ENCODE data around the gene PRRG4.
A peak's percentile ranks its signal among the peaks of the same experiment; 100 is the strongest.
"Not testable (repeated sequence)": the region's sequence is repeated elsewhere in the genome, so short reads cannot be mapped to it uniquely, and the experiment has no call there.

The PRRG4 gene

DNA sequence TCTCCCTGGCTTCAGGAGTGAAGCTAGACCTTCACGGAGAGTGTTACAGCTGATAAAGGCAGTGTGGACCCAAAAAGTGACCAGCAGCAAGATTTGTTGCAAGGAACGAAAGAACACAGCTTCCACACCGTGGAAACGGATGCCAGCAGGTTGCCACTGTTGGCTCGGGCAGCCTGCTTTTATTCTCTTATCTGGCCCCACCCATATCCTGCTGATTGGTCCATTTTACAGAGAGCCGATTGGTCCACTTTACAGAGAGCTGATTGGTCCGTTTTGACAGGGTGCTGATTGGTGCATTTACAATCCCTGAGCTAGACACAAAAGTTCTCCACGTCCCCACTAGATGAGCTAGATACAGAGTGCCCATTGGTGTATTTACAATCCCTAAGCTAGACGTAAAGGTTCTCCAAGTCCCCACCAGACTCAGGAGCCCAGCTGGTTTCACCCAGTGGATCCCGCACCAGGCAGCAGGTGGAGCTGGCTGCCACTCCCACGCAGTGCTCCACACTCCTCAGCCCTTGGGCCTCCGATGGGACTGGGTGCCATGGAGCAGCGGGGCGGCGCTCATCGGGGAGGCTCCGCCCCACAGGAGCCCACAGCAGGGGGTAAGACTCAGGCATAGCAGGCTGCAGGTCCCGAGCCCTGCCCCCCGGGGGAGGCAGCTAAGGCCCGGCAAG is 58.1 kb downstream of the PRRG4 start:
- DNase-seq, result peak; percentile 3

DNA sequence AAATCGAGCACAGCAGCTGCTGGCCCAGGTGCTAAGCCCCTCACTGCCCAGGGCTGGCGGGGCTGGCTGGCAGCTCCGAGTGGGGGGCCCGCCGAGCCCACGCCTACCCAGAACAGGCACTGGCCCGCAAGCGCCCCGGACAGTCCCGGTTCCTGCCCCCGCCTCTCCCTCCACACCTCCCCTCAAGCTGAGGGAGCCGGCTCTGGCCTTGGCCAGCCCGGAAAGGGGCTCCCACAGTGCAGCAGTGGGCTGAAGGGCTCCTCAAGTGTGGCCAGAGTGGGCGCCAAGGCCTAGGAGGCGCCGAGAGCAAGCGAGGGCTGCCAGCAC is 58.6 kb downstream of the PRRG4 start:
- DNase-seq, result not testable (repeated sequence)

DNA sequence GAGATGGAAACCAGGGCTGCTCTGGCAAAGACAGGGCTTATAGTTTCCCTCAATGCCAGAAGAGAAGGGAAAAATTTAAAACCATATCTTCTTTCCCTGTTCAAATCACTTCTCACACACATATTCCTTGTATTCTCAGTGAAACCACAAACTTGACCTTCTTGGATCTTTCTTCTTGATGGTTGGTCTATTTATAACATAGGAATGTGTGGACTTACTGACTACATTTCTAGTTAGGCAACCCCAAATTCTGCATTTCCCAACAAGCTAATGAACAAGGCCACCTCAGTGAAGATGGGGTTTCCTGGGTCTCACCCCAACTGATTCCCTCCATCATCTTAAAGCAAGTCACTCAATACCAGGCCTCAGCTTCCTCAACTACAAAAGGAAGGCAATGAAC is 59.1 kb downstream of the PRRG4 start:
- DNase-seq, result no peak

DNA sequence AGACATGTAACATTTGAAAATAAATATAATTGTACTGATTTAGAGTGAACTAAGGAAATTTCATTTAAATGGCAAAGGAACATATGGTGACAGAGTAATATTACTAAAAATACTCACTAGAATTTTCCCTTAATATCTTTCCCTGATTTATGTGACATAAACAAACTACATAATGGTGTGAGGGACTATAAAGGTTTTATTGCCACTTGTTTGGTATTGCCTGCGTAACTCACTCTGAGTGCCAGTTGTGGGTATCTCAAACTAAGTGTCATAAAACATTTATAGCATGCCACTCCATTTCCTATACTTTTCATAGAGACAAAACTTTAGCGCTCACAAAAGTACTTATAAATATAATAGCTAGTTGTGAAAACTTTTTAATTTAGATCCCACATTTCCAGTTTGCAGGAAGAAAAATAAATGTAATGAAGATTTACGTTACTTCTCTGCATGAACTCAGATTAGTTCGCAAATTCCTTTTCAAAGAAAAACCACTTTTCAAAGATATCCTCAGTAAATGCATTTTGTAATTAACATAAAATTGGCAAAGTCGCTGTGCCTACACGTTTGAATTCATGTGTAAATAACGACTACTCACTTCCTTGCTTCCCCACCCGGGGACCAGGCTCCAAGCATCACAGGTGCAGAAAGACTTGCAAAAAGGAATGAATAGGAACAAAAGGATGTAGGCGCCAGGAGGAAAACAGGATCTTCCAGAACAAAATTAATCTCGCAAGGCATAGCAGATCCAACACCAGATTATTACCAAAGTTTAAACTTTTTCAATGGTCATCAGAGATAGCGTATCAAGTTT is 61.3 kb downstream of the PRRG4 start:
- DNase-seq, result peak; percentile 62

DNA sequence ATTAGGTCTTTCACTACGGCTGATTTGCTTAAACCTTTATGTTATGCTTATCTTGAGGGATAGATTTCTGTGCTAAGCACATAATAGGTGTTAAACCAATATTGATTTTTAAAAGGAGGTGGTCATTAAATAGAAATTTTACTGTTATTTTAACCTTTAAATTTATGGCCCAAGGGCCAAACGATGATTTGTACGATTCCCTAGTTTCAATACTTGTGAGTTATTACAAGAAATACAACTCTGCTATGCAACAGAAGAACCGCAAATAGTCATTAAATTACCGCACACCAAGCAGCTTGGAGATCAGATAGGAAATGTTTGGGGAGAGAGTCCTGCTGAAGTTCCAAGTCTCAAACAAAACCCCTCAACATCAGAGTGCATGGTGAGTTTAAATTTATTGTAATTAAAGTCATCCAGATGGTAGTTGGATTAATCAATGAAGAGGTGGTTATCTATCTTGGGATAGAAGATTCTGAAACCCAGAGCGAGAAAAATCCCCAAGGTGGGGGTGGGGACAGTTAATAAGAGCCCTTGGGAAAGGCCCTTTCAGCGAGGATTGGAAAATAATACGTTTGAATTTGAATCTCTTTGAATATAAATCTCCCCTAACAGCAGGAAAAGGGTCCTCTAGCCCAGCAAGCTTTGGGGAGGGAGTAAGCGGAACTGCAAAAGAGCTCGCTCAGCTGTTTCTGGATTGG is 62.1 kb downstream of the PRRG4 start:
- peak; percentile 60 for DNase-seq

DNA sequence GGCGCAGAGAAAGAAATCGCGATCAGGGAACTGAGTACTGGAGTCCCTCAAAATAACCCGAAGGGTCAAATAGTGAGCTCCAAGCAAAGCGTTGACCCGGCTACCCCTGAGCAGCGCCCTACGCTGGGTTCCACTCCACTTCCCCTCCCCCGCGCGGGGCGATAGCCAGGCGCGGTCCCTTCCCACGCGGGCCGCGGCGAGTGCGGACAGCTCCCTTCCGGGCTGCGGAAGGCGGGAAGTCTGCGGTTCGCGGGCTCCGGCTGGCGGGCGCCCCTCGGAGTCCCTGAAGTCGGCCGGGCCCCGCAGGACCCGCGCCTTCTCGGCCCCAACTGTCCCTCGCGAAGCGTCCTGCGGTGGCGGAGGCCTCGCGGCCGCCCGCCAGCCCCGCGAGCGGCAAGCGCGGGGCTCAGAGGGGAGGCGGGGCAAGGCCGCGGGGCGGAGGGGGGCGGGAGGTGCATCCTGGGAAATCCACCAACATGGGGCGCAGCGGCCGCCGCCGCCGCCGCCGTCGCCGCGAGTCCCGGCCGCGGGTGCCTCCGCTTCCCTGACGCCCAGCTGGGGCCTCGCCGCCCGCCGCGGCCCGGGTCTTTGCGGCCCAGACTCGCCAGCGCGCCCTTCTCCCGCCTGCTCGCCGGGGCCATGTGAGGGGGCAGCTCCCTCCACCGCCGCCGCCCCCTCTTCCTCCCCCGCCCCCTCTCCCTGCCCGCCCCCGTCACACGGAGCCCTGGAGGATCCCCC is 62.8 kb downstream of the PRRG4 start, which contains the start of gene QSER1:
TSS of gene QSER1 (plus strand) at position 457 of the 738 bp plus-strand sequence. CDS start 315 bp downstream, outside the sequence.
- DNase-seq, result peak; percentile 79

DNA sequence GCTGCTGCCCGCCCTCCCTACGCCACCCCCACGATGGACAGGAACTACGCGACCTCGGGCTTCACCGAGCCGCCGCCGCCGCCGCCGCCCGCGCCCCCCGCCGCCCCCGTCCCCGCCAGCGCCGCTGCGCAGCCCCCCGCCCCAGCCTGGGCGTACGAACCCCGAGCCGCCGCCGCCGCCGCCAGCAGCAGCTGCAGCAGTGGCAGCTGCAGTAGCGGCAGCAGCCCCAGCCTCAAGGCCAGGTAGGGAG is 63.3 kb downstream of the PRRG4 start:
- peak; percentile 72 for DNase-seq

DNA sequence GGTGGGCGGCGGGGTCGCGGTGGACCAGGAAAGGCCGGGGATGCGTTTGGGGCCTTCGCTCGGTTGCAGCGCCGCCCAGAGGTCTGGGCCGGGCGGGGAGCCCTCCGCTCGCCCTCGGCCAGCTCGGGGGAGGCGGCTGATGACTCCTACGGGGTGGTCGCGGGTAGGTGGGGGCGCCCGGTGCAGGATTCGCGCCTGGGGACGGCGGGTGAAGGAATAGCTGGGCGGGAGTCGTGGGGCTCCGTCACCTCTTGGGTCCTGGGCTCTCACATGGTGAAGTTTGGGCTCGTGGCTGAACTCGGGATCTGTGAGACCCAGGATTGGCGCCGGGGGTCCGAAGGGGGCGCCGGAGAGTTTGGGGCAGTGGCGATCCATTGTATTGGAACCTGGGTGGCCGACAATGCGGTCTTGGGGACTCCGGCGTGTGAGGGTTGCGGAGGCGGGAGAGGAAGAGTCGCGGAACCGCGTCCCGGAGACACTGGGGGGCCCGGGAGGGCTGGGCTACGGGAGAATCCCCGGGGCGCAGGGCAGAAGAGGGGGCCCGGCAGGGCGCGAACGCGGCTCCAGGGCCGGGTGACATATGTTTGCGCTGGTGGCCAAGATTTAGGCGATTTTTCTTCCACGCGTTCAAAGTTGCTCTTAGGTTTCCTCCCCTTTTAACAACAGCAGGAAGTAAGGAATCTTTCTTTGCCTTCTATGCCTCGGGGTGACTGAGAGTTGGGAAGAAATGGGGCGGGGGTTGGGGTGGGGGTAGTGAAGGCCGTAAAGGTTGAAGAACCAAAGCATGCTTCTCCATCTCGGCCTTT is 63.8 kb downstream of the PRRG4 start:
- peak; percentile 53 for DNase-seq

DNA sequence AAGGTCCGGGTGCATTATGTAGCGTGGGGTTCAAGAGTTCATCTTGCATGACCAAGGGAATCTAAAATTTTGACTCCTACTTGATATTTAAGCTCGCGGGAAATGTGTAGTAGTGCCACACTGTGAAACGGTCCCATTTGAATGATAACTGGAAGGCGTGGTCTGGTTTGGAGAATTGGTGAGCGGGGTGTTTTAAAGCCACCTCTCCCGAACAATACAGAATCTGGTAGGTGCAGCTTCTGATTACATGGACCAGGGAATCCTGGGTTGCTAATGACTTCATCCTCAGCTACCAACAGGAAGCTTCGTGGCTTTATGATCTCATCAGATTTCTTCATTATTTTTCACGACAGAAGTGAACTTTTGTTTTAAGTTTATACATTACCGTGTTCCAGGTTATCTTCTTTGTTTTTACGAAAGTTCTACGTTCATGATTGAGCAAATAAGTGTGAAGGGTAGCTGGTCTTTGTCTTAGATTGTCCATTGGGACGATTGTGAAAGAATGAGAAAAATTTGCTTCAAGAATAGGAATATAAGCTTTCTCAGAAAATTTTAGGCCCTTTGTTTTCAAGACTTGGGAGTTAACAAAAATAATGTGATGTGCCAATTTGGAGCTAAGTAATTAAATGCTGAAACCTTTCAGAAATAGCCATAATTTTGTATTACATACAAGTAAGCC is 64.6 kb downstream of the PRRG4 start:
- peak; percentile 73 for DNase-seq

DNA sequence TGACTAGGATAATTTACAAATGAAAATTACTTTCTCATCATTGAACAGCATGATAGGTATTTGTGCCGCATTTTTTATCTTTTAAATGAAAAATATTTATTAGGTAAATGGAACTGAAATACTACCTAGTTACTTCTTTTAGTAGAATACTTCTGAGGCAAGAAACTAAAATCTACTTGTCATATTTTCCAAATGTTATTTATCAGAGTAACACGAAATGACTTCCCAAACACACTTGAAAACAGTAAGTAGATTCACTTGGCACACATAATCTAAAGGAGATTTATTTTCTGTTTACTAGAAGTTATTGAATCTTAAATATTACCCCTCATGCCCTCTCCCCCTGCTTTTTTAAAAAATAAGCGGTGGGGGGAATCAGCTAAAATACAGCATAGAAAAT is 65.2 kb downstream of the PRRG4 start:
- DNase-seq, result no peak

DNA sequence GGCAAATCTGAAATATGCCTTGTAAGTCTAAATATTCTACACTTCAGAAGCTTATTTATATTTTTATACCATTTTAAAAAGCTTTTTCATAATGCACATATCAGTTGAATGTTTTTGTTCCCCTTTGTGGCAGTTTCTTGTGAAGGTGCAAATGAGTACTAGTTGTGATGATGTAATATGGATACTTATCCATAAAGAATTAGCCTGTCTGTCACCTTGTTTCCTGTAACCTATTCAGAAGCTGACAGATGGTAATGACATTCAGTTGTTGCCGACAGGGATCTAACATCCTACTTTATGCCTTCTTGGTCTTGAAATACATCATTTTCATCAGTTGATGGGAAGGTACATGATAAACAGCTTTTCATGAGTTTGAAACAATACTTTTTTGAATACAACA is 65.7 kb downstream of the PRRG4 start:
- DNase-seq, result no peak

DNA sequence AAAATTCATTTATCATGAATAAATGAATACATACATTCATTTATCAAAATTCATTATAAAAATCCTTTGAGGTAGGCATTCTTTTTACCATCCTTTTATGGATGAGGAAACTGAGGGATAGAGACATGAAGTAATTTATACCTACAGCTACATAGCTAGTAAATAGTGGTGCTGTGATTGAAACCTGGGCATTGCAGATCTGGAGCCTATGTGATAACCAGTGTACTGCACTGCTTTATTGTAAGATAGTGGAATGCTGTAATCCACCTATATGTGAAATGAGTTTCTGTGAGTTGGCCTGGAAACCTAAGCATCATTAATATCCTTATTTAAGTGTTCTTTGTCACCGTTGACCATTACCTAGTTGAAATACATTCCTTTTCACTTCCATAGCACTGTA is 67.4 kb downstream of the PRRG4 start:
- no peak for DNase-seq

DNA sequence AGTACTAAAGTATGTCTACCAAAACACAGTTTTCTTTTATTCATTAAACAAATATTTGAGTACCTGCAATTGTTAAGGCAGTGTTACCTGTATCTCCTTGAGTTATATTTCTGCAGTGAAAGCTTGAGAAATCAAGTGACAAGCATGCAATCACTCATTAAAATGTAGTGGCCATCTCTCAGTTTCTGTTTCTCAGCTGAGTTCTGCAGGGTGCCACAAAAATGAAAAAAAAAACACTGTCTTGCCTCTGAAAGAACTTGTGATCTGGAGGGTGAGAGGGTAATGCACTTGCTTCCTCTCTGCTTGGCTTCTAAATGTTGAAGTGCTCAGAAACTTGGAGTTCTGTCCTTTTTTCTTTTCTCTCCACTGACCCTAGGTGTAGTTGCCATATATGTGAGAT is 69.7 kb downstream of the PRRG4 start:
- DNase-seq, result no peak

DNA sequence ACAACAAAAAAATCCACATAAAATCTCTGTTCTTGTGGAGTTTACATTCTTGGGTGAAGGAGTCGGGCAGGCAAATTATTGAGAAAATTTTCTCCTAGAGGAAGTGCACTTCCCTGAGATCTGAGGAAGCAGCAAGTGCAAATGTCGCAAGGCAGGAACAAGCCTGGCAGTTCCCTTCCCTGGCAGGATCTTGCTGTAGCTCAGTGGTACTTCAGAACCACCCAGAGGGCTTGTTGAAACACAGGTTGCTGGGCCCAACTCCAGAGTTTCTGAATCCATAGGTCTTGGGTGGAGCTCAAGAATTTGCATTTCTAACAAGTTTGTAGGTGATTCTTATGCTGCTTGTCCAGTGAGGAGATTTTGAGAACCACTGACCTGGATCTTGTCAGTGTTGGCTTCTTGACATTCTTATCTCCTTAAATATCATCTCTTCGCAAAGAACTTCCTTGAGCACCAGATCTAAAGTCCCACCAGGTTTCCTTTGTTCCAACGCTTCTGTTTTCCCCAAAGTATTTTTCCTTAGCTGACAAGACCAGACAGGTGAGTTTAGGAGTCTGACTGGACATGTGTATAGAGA is 72.5 kb downstream of the PRRG4 start:
- no peak for DNase-seq

DNA sequence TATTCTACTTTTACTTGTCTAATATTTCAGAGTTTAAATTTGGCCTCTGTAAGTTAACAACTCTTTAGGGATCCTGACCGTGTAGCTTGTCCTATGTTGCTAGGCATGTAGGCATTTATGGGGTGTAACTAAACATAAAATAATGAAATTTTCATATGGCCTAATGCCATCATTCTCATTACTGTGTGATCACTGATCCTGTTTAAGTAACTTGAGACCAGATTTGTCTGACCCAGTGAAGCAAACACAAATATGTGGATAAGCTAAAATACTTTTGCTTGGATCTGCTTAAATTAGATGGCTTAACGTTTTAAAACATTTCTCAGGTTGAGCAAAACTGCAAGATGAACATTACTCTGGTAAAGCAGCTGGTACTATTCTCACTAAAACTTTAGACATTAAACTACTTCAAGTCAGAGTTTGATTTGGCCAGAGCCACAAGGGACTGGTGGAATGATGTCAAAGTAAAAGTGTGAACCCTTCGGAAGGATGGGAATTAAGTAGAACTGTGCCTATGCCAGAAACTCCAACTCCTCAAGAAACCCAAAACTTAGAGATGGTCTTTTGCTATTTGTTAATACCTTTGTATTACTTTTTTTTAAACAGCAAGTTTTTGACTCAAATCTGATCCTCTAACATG is 75.4 kb downstream of the PRRG4 start:
- no peak for DNase-seq

Data from NCI-H146 (cell line).